Measurements from ENCODE around the gene CDIP1.

Gene CDIP1

DNA sequence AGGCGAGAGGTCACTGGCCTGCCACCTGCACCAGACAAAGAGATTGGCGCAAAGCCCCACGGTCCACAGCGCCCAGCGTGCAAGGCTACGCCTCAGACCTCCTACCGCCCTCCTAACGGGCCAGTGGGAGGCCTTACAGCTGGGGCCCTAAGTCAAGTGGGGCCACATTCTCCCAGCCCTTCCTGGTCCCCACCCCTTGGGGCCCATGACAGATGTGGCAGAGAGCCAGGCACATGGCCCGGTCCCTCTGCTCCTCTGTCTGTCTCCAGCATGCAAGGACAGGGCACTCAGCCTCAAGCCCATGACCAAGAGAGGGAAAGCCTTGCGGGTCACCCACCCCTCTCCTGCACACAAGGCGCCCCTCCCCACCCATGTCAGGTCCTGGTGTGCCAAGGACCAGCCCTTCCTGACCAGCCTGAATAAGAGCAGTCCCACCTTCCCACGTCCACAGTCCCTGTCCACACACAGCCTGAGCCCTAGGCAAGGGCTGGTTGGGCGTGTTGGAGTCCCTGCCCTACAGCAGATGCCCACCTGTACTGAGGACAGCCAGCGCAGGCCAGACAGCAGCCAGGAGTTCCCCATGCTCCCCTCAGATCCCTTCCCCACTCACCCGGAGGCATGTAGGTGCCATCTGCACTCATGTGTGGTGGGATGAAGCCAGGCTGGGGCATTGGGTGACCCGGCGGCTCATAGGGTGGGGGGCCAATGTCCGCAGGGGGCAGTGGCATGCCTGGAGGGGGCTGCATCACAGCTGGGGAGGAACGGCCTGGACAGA, 25.3 kb downstream of the CDIP1 start:
- no peak for TF ChIP-seq FOXK2 (IDR thresholded peaks at IDR 0.05)
- TF ChIP-seq LEF1 (IDR thresholded peaks at IDR 0.05; ENCODE audit: borderline replicate concordance): no peak
- no peak for TF ChIP-seq TARDBP (IDR thresholded peaks at IDR 0.05)
- TF ChIP-seq PKNOX1 (IDR thresholded peaks at IDR 0.05): no peak
- TF ChIP-seq L3MBTL2 (conservative IDR thresholded peaks at IDR 0.05): no peak
- no peak for TF ChIP-seq BHLHE40 (IDR thresholded peaks at IDR 0.05; ENCODE audit: borderline replicate concordance)
- no peak for TF ChIP-seq SP1 (IDR thresholded peaks at IDR 0.05)
- no peak for TF ChIP-seq SUZ12 (IDR thresholded peaks at IDR 0.05)
- no peak for TF ChIP-seq CTBP1 (IDR thresholded peaks at IDR 0.05; ENCODE audit: borderline replicate concordance)
- no peak for TF ChIP-seq NFRKB (IDR thresholded peaks at IDR 0.05)
- TF ChIP-seq FOXA1 (IDR thresholded peaks at IDR 0.05): no peak
- no peak for TF ChIP-seq ARNT (IDR thresholded peaks at IDR 0.05)
- TF ChIP-seq ELF4 (IDR thresholded peaks at IDR 0.05): no peak
- no peak for TF ChIP-seq HDGF (IDR thresholded peaks at IDR 0.05; ENCODE audit: borderline replicate concordance)
- TF ChIP-seq ZNF384 (IDR thresholded peaks at IDR 0.05): no peak
- no peak for TF ChIP-seq FOXM1 (IDR thresholded peaks at IDR 0.05; ENCODE audit: borderline replicate concordance)
- POLR2A ChIA-PET: no interaction called here
- no peak for DNase-seq (ENCODE audit: extremely low spot score)
- CTCF ChIA-PET: no interaction called here

DNA sequence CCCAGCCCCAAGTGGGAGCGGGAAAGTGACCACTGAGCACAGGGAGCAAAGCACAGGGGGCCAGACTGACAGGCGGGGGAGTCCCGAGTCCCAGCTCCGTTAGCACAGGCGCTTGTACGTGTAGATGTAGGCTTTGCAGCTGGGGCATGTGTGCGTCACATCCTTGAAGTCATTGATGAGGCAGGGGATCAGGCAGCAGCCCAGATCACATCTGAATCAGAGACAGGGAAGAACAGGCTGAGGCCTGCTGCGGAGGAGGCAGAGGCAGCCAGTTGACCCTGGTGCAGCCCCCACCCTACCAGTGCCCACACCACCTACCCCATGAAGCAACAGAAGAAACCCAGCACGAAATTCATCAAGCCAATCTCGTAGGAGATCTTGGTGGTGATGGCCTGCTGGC, 26.1 kb downstream of the CDIP1 start:
- no peak for TF ChIP-seq PKNOX1 (IDR thresholded peaks at IDR 0.05)
- TF ChIP-seq ARNT (IDR thresholded peaks at IDR 0.05): no peak
- no peak for TF ChIP-seq TARDBP (IDR thresholded peaks at IDR 0.05)
- TF ChIP-seq LEF1 (IDR thresholded peaks at IDR 0.05; ENCODE audit: borderline replicate concordance): no peak
- TF ChIP-seq HDGF (IDR thresholded peaks at IDR 0.05; ENCODE audit: borderline replicate concordance): no peak
- no peak for TF ChIP-seq ZNF384 (IDR thresholded peaks at IDR 0.05)
- TF ChIP-seq SUZ12 (IDR thresholded peaks at IDR 0.05): no peak
- TF ChIP-seq FOXK2 (IDR thresholded peaks at IDR 0.05): no peak
- TF ChIP-seq CTBP1 (IDR thresholded peaks at IDR 0.05; ENCODE audit: borderline replicate concordance): no peak
- TF ChIP-seq BHLHE40 (IDR thresholded peaks at IDR 0.05; ENCODE audit: borderline replicate concordance): no peak
- POLR2A ChIA-PET: no interaction called here
- CTCF ChIA-PET: no interaction called here
- no peak for DNase-seq (ENCODE audit: extremely low spot score)

- TF ChIP-seq NFRKB (IDR thresholded peaks at IDR 0.05) (no peak), HDGF (IDR thresholded peaks at IDR 0.05; ENCODE audit: borderline replicate concordance) (no peak), SP1 (IDR thresholded peaks at IDR 0.05) (no peak), PKNOX1 (IDR thresholded peaks at IDR 0.05) (no peak)
- DNase-seq (ENCODE audit: extremely low spot score): peak; percentile 71
- CTCF ChIA-PET: interaction anchor here (0.6 kb wide), 1 partner anchor 21 kb away, joined by 3 read pairs; no protein-coding TSS in a partner anchor
- POLR2A ChIA-PET: no interaction called here
Measured at GRCh38 chr16:4511441-4512082, 27.0 kb downstream of the CDIP1 start.

- POLR2A ChIA-PET: no interaction called here
- CTCF ChIA-PET: no interaction called here
Measured at GRCh38 chr16:4510747-4511426, 27.7 kb downstream of the CDIP1 start.

DNA sequence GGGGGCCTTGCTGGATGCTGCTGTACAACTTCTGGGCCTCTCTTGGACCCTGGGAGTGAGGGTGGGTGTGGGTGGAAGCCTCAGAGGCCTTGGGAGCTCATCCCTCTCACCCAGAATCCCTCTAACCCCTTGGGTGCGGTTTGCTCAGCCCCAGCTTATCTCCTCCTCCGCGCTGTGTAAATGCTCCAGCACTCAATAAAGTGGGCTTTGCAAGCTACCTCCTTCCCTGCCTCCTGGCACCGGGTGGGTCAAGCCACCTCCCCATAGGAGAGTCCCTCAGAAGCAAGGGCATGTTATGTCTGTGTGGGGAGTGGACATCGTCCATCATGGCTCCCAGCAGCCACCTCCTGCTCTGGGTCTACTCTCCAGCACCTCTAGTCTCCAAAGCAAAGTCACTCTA, 28.4 kb downstream of the CDIP1 start:
- CTCF ChIA-PET: no interaction called here

More at GRCh38 chr16:4510747-4511426, 27.7 kb downstream of the CDIP1 start:
- DNase-seq (ENCODE audit: extremely low spot score): no peak
- TF ChIP-seq ELF4 (IDR thresholded peaks at IDR 0.05) (no peak), FOXM1 (IDR thresholded peaks at IDR 0.05; ENCODE audit: borderline replicate concordance) (no peak), HDGF (IDR thresholded peaks at IDR 0.05; ENCODE audit: borderline replicate concordance) (no peak), ARNT (IDR thresholded peaks at IDR 0.05) (no peak), BHLHE40 (IDR thresholded peaks at IDR 0.05; ENCODE audit: borderline replicate concordance) (no peak), CTBP1 (IDR thresholded peaks at IDR 0.05; ENCODE audit: borderline replicate concordance) (no peak), TARDBP (IDR thresholded peaks at IDR 0.05) (no peak), ZNF384 (IDR thresholded peaks at IDR 0.05) (no peak), L3MBTL2 (conservative IDR thresholded peaks at IDR 0.05) (no peak), SUZ12 (IDR thresholded peaks at IDR 0.05) (no peak)

More for the DNA sequence above, 28.4 kb downstream of the CDIP1 start:
- TF ChIP-seq LEF1 (IDR thresholded peaks at IDR 0.05; ENCODE audit: borderline replicate concordance): no peak
- no peak for TF ChIP-seq TARDBP (IDR thresholded peaks at IDR 0.05)
- TF ChIP-seq PKNOX1 (IDR thresholded peaks at IDR 0.05): no peak
- no peak for TF ChIP-seq SP1 (IDR thresholded peaks at IDR 0.05)
- TF ChIP-seq CTBP1 (IDR thresholded peaks at IDR 0.05; ENCODE audit: borderline replicate concordance): no peak
- TF ChIP-seq HDGF (IDR thresholded peaks at IDR 0.05; ENCODE audit: borderline replicate concordance): no peak
- TF ChIP-seq FOXA1 (IDR thresholded peaks at IDR 0.05): no peak
- no peak for TF ChIP-seq NFRKB (IDR thresholded peaks at IDR 0.05)
- TF ChIP-seq ARNT (IDR thresholded peaks at IDR 0.05): no peak
- no peak for TF ChIP-seq ELF4 (IDR thresholded peaks at IDR 0.05)
- no peak for TF ChIP-seq ZNF384 (IDR thresholded peaks at IDR 0.05)
- POLR2A ChIA-PET: no interaction called here
- DNase-seq (ENCODE audit: extremely low spot score): no peak
